HEK293T (cell line): Measurements from ENCODE around the gene TXNL4B.

Experiments
- CTCF ChIA-PET: fragments of 350-600 bp; formaldehyde crosslinking; extraction: SDS; loops from one replicate; lab custom pipeline; 2021; ENCODE audit warnings: antibody characterized with exemption, inconsistent platforms; lab: Yijun Ruan, JAX
- POLR2A ChIA-PET: fragments of 350-600 bp; formaldehyde crosslinking; extraction: SDS; loops from one replicate; lab custom pipeline; 2020; ENCODE audit warnings: antibody characterized with exemption, inconsistent platforms; lab: Yijun Ruan, JAX
- DNase-seq: peaks from one replicate; pipeline ENCODE4 v3.0.0; 2012; ENCODE audit warnings: mixed read lengths; ENCODE audit errors: extremely low spot score
- ARNT ChIP-seq: fragments of 450-650 bp; IDR thresholded peaks from 2 replicates; pipeline ENCODE4 v1.6.1; 2017; ENCODE audit warnings: mild to moderate bottlenecking
- BHLHE40 ChIP-seq: fragments of 450-650 bp; IDR thresholded peaks from 2 replicates; pipeline ENCODE4 v1.6.1; 2016; ENCODE audit warnings: mild to moderate bottlenecking, moderate library complexity, borderline replicate concordance
- CTBP1 ChIP-seq: fragments of 450-650 bp; IDR thresholded peaks from 2 replicates; pipeline ENCODE4 v1.6.1; 2016; ENCODE audit warnings: borderline replicate concordance
- ELF4 ChIP-seq: fragments of 450-650 bp; IDR thresholded peaks from 2 replicates; pipeline ENCODE4 v1.6.1; 2017; ENCODE audit warnings: antibody characterized with exemption
- FOXA1 ChIP-seq: fragments of 450-650 bp; IDR thresholded peaks from 2 replicates; pipeline ENCODE4 v1.6.1; 2016; ENCODE audit warnings: mild to moderate bottlenecking
- FOXK2 ChIP-seq: fragments of 450-650 bp; IDR thresholded peaks from 2 replicates; pipeline ENCODE4 v1.6.1; 2016; ENCODE audit warnings: mild to moderate bottlenecking
- FOXM1 ChIP-seq: fragments of 450-650 bp; IDR thresholded peaks from 2 replicates; pipeline ENCODE4 v1.6.1; 2017; ENCODE audit warnings: mild to moderate bottlenecking, borderline replicate concordance
- HDGF ChIP-seq: fragments of 450-650 bp; IDR thresholded peaks from 2 replicates; pipeline ENCODE4 v1.6.1; 2017; ENCODE audit warnings: antibody characterized with exemption, borderline replicate concordance
- L3MBTL2 ChIP-seq: fragments of 450-650 bp; conservative IDR thresholded peaks from 2 replicates; pipeline ENCODE4 v1.6.1; 2016; ENCODE audit warnings: mild to moderate bottlenecking
- LEF1 ChIP-seq: fragments of 450-650 bp; IDR thresholded peaks from 2 replicates; pipeline ENCODE4 v1.6.1; 2017; ENCODE audit warnings: mild to moderate bottlenecking, borderline replicate concordance
- NFRKB ChIP-seq: fragments of 450-650 bp; IDR thresholded peaks from 2 replicates; pipeline ENCODE4 v1.6.1; 2016; ENCODE audit warnings: mild to moderate bottlenecking, moderate library complexity
- SP1 ChIP-seq: fragments of 450-650 bp; IDR thresholded peaks from 2 replicates; pipeline ENCODE4 v1.6.1; 2017
- SUZ12 ChIP-seq: fragments of 450-650 bp; IDR thresholded peaks from 2 replicates; pipeline ENCODE4 v1.6.1; 2016; ENCODE audit warnings: mild to moderate bottlenecking
- TARDBP ChIP-seq: fragments of 450-650 bp; IDR thresholded peaks from 2 replicates; pipeline ENCODE4 v1.6.1; 2016
- ZNF384 ChIP-seq: fragments of 450-650 bp; IDR thresholded peaks from 2 replicates; pipeline ENCODE4 v1.6.1; 2016
- TF ChIP-seq, protein P1 (sequence below): fragments of 450-650 bp; IDR thresholded peaks from 2 replicates; pipeline ENCODE4 v1.6.1; 2016

The TXNL4B gene

DNA sequence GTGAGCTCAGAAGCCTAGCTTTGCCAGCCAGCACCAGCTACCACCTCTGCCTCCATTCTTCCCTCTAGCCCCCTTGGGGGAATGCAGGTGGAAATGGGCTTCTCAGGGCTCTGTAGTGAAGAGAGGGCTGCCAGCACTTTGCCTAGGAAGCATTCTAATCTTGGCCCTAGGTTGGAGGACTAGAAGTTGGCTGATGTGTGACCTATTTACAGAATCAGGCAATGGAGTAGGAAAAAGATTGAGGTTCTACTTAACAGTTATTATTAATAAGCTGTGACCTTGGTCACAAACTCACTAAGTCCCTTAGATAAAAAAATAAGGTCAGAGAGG lies 20.2 kb upstream of the TXNL4B start:
- POLR2A ChIA-PET = no interaction called here
- TF ChIP-seq SP1 = no peak
- no peak for TF ChIP-seq SUZ12
- TF ChIP-seq L3MBTL2 = no peak
- no peak for TF ChIP-seq ELF4
- no peak for TF ChIP-seq HDGF
- no peak for TF ChIP-seq NFRKB
- no peak for TF ChIP-seq FOXA1
- no peak for DNase-seq
- CTCF ChIA-PET = interaction anchor here (0.7 to 1.3 kb wide), 2 partner anchors 11 to 28 kb away, joined by 3 to 4 read pairs; no protein-coding TSS in a partner anchor

DNA sequence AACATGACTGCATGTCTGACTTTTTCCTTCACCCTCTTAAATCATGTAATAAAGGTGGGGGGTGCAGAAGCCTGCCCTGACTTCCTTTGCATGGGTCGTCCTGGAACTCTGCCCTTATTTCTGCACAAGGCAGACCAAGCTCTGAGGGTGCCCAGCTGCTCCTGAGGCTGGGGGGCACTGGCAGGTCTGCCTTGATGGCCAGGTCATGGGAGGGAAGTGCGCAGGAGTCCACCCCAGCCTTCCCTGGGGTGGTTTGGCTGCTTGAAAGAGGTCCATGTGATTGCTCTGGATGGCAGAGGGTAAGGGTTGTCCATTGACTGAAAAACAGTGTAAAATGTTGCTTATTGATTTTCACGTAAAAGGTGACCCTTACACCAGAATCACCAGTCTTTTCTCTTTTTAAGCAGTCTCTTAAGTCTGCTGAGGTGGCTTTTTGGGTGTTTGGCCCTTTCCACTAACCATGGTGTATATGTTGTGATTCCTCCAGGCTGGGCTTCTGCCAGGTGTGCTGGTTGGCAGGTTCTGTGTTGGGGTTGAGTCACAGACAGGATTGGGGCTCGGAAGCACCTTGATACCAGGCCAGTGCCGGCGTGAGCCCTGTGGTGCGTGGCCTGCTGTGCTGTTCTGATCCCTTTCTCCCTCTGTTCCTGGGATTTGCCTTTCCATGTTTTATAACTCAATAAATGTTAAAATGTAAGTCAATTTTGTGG lies 19.6 kb upstream of the TXNL4B start:
- CTCF ChIA-PET = interaction anchor here (0.7 to 1.3 kb wide), 2 partner anchors 11 to 29 kb away, joined by 3 to 4 read pairs; no protein-coding TSS in a partner anchor
- POLR2A ChIA-PET = no interaction called here
- no peak for DNase-seq
- TF ChIP-seq LEF1 = no peak
- TF ChIP-seq NFRKB = no peak
- no peak for TF ChIP-seq SUZ12
- no peak for TF ChIP-seq FOXA1
- TF ChIP-seq SP1 = no peak
- TF ChIP-seq, protein P1, sequence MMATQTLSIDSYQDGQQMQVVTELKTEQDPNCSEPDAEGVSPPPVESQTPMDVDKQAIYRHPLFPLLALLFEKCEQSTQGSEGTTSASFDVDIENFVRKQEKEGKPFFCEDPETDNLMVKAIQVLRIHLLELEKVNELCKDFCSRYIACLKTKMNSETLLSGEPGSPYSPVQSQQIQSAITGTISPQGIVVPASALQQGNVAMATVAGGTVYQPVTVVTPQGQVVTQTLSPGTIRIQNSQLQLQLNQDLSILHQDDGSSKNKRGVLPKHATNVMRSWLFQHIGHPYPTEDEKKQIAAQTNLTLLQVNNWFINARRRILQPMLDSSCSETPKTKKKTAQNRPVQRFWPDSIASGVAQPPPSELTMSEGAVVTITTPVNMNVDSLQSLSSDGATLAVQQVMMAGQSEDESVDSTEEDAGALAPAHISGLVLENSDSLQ = no peak
- TF ChIP-seq HDGF = no peak
- TF ChIP-seq L3MBTL2 = no peak

DNA sequence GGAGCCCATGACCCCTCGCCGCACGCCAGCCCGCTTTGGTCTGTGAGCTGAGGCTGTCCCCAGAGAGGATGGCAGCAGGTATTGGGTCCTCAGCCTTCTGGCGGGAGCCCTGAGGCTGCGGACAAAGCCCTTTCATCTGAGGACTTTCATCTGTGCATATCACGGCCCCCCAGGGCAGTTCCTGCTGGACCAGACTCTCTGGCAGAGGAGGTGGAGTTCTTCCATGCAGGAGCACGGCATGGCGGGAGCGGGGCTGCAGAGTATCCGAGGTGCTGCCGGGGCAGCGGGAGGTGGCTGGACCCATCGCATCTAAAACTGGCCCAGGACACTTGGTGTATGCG lies 19.0 kb upstream of the TXNL4B start:
- ChIA-PET CTCF (no interaction called here), POLR2A (interaction anchor here (1.5 kb wide), 1 partner anchor 9 kb away, joined by 7 read pairs; no protein-coding TSS in a partner anchor)
- DNase-seq = no peak
- no peak for TF ChIP-seq LEF1
- TF ChIP-seq CTBP1 = no peak
- TF ChIP-seq SUZ12 = no peak
- no peak for TF ChIP-seq FOXM1
- TF ChIP-seq BHLHE40 = no peak
- TF ChIP-seq HDGF = no peak
- no peak for TF ChIP-seq NFRKB
- no peak for TF ChIP-seq ELF4
- no peak for TF ChIP-seq ARNT
- TF ChIP-seq TARDBP = no peak

DNA sequence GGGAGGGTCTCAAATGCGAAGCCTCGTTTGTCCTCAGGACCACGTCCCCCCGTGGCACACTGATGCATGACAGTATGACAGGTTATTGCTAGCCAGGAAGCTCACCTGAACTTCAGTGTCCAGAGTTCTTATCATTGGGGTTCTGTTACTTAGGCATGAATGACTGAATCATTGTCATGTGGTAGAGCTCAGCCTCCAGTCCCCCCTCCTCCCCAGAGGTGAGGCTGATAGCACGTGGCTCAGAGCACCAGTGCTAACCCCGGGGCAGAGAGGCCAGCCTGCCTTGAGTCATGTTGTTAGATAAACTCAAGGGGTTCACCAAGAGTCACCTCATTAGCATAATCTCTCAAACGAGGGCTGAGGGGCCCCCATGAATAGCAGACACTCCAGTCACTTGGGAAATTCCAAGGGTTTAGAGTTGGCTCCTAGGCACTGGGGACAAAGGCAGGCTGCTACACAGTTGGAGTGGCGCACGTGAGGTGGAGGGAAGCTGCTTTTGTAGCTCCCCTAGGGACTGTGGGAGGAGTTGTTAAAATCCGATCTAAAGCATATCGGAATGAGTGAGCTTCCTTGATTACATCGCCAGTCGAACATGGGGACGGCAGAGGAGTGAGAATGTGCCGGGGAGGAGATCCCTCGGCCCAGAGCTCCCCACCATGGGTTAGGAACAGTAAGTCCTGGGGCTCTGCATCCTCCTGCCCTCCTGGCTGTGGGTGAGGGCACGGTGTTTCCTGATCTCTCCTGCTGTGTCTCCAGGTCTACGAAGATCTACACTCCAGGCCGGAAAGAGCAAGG lies 18.4 kb upstream of the TXNL4B start:
- no peak for TF ChIP-seq LEF1
- POLR2A ChIA-PET = interaction anchor here (0.9 to 1.5 kb wide), 2 partner anchors 9 to 18 kb away, joined by 3 to 7 read pairs; partner anchors contain the start of genes DHX38 and TXNL4B
- CTCF ChIA-PET = no interaction called here
- no peak for DNase-seq

DNA sequence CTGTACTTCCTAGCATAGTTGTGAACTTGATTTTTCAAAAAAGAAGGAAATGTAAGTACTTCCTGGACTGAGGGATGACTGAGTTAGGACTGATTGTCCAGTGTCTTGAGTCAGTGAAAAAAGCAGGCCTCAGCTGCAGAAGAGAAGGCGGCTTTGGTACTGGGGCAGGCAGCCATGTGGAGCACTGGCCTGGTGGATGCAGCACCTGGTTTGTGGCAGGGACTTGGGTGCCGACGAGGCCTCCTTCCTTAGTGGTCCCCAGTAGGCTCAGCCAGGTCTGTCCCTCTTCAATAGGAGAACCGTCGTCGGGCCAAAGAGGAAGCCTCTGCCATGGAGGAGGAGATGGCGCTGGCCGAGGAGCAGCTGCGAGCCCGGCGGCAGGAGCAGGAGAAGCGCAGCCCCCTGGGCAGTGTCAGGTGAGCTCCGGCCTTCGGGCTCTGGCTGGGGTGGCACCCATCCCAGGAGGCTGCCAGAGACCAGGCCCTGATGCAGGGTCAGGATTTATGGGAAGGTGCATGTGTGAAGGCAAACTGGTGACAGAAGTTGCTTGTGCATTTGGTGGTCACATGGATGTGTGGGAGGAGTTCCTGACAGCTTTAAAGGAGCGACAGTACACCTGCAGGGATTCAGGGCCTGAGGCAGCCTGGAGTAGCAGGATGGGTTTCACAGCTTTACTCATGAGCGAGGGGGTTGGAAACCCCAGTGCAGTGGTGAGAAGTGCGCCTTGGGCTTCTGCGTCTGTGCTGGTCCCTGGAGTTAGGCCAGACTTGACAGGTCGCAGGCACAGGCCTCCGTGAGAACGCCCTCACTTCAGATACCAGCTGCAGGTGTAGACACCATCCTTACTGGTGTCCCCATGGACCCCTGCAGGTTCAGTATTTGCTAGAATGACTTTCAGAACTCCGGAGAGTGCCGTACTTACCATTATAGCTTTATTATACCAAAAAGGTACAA lies 17.5 kb upstream of the TXNL4B start:
- ChIA-PET CTCF (no interaction called here), POLR2A (interaction anchor here (0.9 to 1.5 kb wide), 2 partner anchors 8 to 17 kb away, joined by 3 to 7 read pairs; partner anchors contain the start of genes DHX38 and TXNL4B)
- DNase-seq = no peak
- no peak for TF ChIP-seq SP1
- no peak for TF ChIP-seq HDGF
- no peak for TF ChIP-seq TARDBP
- no peak for TF ChIP-seq ELF4
- no peak for TF ChIP-seq ZNF384
- TF ChIP-seq ARNT = no peak
- no peak for TF ChIP-seq L3MBTL2
- TF ChIP-seq, protein P1 = no peak
- no peak for TF ChIP-seq BHLHE40
- TF ChIP-seq FOXK2 = no peak
- no peak for TF ChIP-seq LEF1

DNA sequence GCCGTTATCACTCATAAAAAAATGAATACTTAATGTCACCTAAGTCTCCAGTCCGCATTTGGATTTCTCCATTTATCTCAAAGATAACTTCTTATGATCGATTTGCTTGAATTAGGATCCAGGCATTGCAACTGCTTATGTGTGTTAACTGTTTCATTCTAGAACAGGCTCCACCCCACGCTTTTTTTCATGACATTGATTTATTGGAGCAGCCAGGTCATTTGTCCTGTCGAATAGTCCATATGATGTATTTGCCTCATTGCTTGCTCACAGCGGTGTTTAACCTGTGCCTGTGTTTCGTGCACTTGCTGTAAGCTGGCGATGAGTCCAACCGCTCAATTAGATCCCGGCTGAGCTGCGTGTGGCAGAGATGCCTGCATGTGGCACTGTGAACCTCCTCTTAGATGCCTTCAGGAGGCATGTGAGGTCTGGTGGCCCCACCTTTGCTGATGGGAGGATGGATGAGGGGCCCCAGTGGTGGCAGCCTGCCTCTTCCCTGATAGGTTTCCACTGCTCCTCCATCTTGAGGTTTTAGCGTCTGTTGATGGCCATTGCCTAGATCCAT lies 16.6 kb upstream of the TXNL4B start:
- POLR2A ChIA-PET = no interaction called here
- CTCF ChIA-PET = no interaction called here
- no peak for DNase-seq
- no peak for TF ChIP-seq ELF4
- TF ChIP-seq LEF1 = no peak
- no peak for TF ChIP-seq SUZ12
- no peak for TF ChIP-seq TARDBP
- no peak for TF ChIP-seq FOXM1
